ENCODE data around the gene CLEC7A. TPM values are rescaled to one million over a fixed set of nuclear protein-coding genes. Genes with fewer than 3 reads are reported as not detected.

Gene CLEC7A
- total RNA-seq, 1 experiment from 2014 or later: not detected

GRCh38 chr12:10128687-10129086, 1.3 kb downstream of the CLEC7A start:
- ChIA-PET RAD21 (ENCODE audit: low non-redundant PET in 1 of 2, low total read pairs in 2 of 2, uncharacterized antibody in 2 of 2, unreplicated experiment in 2 of 2) (no interaction called here), CTCF (no interaction called here), POLR2A (no interaction called here)
- no peaks in the 10 kb centered on the region for H3K9me3 ChIP-seq (ENCODE audit: control insufficient read depth in 1 of 2, insufficient read depth in 1 of 2, low read depth in 1 of 2, low read length in 2 of 2)
- H3K9ac ChIP-seq (ENCODE audit: low read length): no peak overlapping the region
- DNase-seq (ENCODE audit: low read depth, low spot score) (no peak), ATAC-seq (no peak)
- H2AFZ ChIP-seq (ENCODE audit: low read depth, low read length, poor library complexity, severe bottlenecking): no peak overlapping the region
- H3K79me2 ChIP-seq (ENCODE audit: insufficient read depth, low read length): no peaks in the 10 kb centered on the region
- no peaks in the 10 kb centered on the region for H3K9me2 ChIP-seq (ENCODE audit: insufficient read depth)
- intact Hi-C loops (cut with micrococcal nuclease): no loop called here
- no peaks in the 10 kb centered on the region for H4K20me1 ChIP-seq (ENCODE audit: insufficient read depth)
- BruUV-seq (replicated peaks): no TSS peak
- H3K4me3 ChIP-seq (replicated peaks in 1 of 2; ENCODE audit: low read depth in 1 of 2, low read length in 2 of 2): no peak overlapping the region
- H3K4me2 ChIP-seq (ENCODE audit: low read length): no peak overlapping the region
- H3K27me3 ChIP-seq (ENCODE audit: insufficient read depth, low read length): peaks cover 11% of the 10 kb centered on the region
- no peaks in the 10 kb centered on the region for H3K36me3 ChIP-seq (ENCODE audit: control insufficient read depth in 1 of 2, insufficient read depth in 2 of 2, low read length in 2 of 2)
- H3K4me1 ChIP-seq (ENCODE audit: control insufficient read depth in 1 of 2, insufficient read depth in 2 of 2, low read length in 2 of 2): peaks cover 0 to 3% of the 10 kb centered on the region in 2 experiments; a peak in 1 of 4 replicates
- no peak overlapping the region for H3K27ac ChIP-seq (ENCODE audit: low read depth, low read length)
- TF ChIP-seq FOSL1 (IDR thresholded peaks at IDR 0.05; ENCODE audit: low read depth) (no peak), RAD21 (IDR thresholded peaks at IDR 0.05; ENCODE audit: low read depth) (no peak), EZH2phosphoT487 (IDR thresholded peaks at IDR 0.05; ENCODE audit: borderline replicate concordance) (no peak), ELF1 (IDR thresholded peaks at IDR 0.05; ENCODE audit: borderline replicate concordance, low read depth) (no peak), EGR1 (IDR thresholded peaks at IDR 0.05; ENCODE audit: low read depth) (no peak), SIN3A (IDR thresholded peaks at IDR 0.05; ENCODE audit: low read depth) (no peak)

GRCh38 chr12:10126413-10126812, 3.6 kb downstream of the CLEC7A start:
- H4K20me1 ChIP-seq (ENCODE audit: insufficient read depth): no peaks in the 10 kb centered on the region
- no peaks in the 10 kb centered on the region for H3K79me2 ChIP-seq (ENCODE audit: insufficient read depth, low read length)
- POLR2A ChIA-PET: no interaction called here
- ATAC-seq: no peak
- no peak overlapping the region for H2AFZ ChIP-seq (ENCODE audit: low read depth, low read length, poor library complexity, severe bottlenecking)
- CTCF ChIA-PET: interaction anchor here (0.9 kb wide), 1 partner anchor 376 kb away, joined by 3 read pairs; no protein-coding TSS in a partner anchor
- H3K36me3 ChIP-seq (ENCODE audit: control insufficient read depth in 1 of 2, insufficient read depth in 2 of 2, low read length in 2 of 2): no peaks in the 10 kb centered on the region
- BruUV-seq (replicated peaks): no TSS peak
- RAD21 ChIA-PET (ENCODE audit: low non-redundant PET in 1 of 2, low total read pairs in 2 of 2, uncharacterized antibody in 2 of 2, unreplicated experiment in 2 of 2): no interaction called here
- DNase-seq (ENCODE audit: low read depth, low spot score): no peak
- H3K9ac ChIP-seq (ENCODE audit: low read length): no peak overlapping the region
- H3K9me3 ChIP-seq (ENCODE audit: control insufficient read depth in 1 of 2, insufficient read depth in 1 of 2, low read depth in 1 of 2, low read length in 2 of 2): no peaks in the 10 kb centered on the region
- H3K27ac ChIP-seq (ENCODE audit: low read depth, low read length): no peak overlapping the region
- intact Hi-C loops (cut with micrococcal nuclease): no loop called here
- no peaks in the 10 kb centered on the region for H3K9me2 ChIP-seq (ENCODE audit: insufficient read depth)
- H3K4me3 ChIP-seq (replicated peaks in 1 of 2; ENCODE audit: low read depth in 1 of 2, low read length in 2 of 2): no peak overlapping the region
- no peaks in the 10 kb centered on the region for H3K4me1 ChIP-seq (ENCODE audit: control insufficient read depth in 1 of 2, insufficient read depth in 2 of 2, low read length in 2 of 2)
- H3K27me3 ChIP-seq (ENCODE audit: insufficient read depth, low read length): peaks cover 11% of the 10 kb centered on the region
- no peak overlapping the region for H3K4me2 ChIP-seq (ENCODE audit: low read length)
- TF ChIP-seq, protein P1, sequence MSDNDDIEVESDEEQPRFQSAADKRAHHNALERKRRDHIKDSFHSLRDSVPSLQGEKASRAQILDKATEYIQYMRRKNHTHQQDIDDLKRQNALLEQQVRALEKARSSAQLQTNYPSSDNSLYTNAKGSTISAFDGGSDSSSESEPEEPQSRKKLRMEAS (IDR thresholded peaks at IDR 0.05): no peak
- TF ChIP-seq EGR1 (IDR thresholded peaks at IDR 0.05; ENCODE audit: low read depth): no peak
- TF ChIP-seq RAD21 (IDR thresholded peaks at IDR 0.05; ENCODE audit: low read depth): no peak
- TF ChIP-seq EZH2phosphoT487 (IDR thresholded peaks at IDR 0.05; ENCODE audit: borderline replicate concordance): no peak
- TF ChIP-seq ELF1 (IDR thresholded peaks at IDR 0.05; ENCODE audit: borderline replicate concordance, low read depth): no peak
- no peak for TF ChIP-seq ZFX (IDR thresholded peaks at IDR 0.05)
- no peak for TF ChIP-seq CBX3 (IDR thresholded peaks at IDR 0.05; ENCODE audit: low read depth)
- TF ChIP-seq POLR2A (IDR thresholded peaks at IDR 0.05; ENCODE audit: borderline replicate concordance, extremely low read depth, insufficient read depth, insufficient read length): no peak
- no peak for TF ChIP-seq TCF7L2 (IDR thresholded peaks at IDR 0.05; ENCODE audit: borderline replicate concordance, extremely low read depth, insufficient read depth, insufficient read length)
- no peak for TF ChIP-seq REST (IDR thresholded peaks at IDR 0.05; ENCODE audit: low read depth)
- no peak for TF ChIP-seq CTCF (IDR thresholded peaks at IDR 0.05 in 2 of 3, conservative IDR thresholded peaks at IDR 0.05 in 1 of 3; ENCODE audit: borderline replicate concordance in 1 of 3, insufficient read depth in 1 of 3, low read depth in 2 of 3, low read length in 2 of 3)
- no peak for TF ChIP-seq SP1 (IDR thresholded peaks at IDR 0.05; ENCODE audit: low read depth)
- no peak for TF ChIP-seq ZNF274 (IDR thresholded peaks at IDR 0.05; ENCODE audit: low read depth, low read length)
- TF ChIP-seq SRF (IDR thresholded peaks at IDR 0.05; ENCODE audit: low read depth): no peak
